GM20000 (cell line): Measurements from ENCODE around the gene ELK4.
A peak's percentile ranks its signal among the peaks of the same experiment; 100 is the strongest.

Experiments used
- DNase-seq: peaks from one replicate; pipeline ENCODE4 v3.0.0; 2012; ENCODE audit warnings: low spot score
- CTCF ChIP-seq: IDR thresholded peaks from 2 replicates; pipeline ENCODE4 v1.5.1; 2012; ENCODE audit warnings: mild to moderate bottlenecking, control low read depth; ENCODE audit errors: extremely low read depth, missing control alignments

ELK4 gene

GRCh38 chr1:205633421-205633976 is 1.7 kb upstream of the ELK4 start:
- no peak for TF ChIP-seq CTCF

GRCh38 chr1:205632669-205633169 is 908 bp upstream of the ELK4 start:
- TF ChIP-seq CTCF: no peak
- no peak for DNase-seq

More at GRCh38 chr1:205633421-205633976, 1.7 kb upstream of the ELK4 start:
- DNase-seq: no peak

GRCh38 chr1:205631010-205631767 is 622 bp downstream of the ELK4 start:
- TF ChIP-seq CTCF: no peak
- peak; percentile 86 for DNase-seq

GRCh38 chr1:205630651-205631009 is 1.2 kb downstream of the ELK4 start:
- no peak for DNase-seq
- TF ChIP-seq CTCF: no peak

GRCh38 chr1:205630241-205630640 is 1.6 kb downstream of the ELK4 start:
- no peak for DNase-seq
- TF ChIP-seq CTCF: no peak

- no peak for DNase-seq
- no peak for TF ChIP-seq CTCF
These were observed 2.1 kb downstream of the ELK4 start for GRCh38 chr1:205629751-205630150.

GRCh38 chr1:205627956-205628355 is 3.9 kb downstream of the ELK4 start:
- no peak for DNase-seq
- TF ChIP-seq CTCF: no peak
